DOHH2 (cell line): ENCODE results near the gene SMAD2.

ENCODE experiments used
- H3F3A ChIP-seq: fragments of 200-600 bp; sonication (generic), shearing (Covaris generic); 2 replicates; pipeline ENCODE4 v1.6.0; 2016; ENCODE audit warnings: antibody characterized with exemption, mild to moderate bottlenecking; ENCODE audit not compliant: control insufficient read depth, insufficient read depth
- H3K27ac ChIP-seq: fragments of 200-600 bp; sonication (generic); 2 replicates; pipeline ENCODE4 v1.5.1; 2014; ENCODE audit warnings: low read depth, mild to moderate bottlenecking, low read length, moderate library complexity
- H3K27me3 ChIP-seq: fragments of 200-600 bp; sonication (generic); 2 replicates; pipeline ENCODE4 v1.6.1; 2014; ENCODE audit warnings: mild to moderate bottlenecking, low read length, mixed read lengths; ENCODE audit not compliant: control insufficient read depth
- H3K36me3 ChIP-seq: fragments of 200-600 bp; sonication (generic); 2 replicates; pipeline ENCODE4 v1.6.1; 2014; ENCODE audit warnings: mild to moderate bottlenecking, low read length, moderate library complexity, mixed read lengths; ENCODE audit not compliant: control insufficient read depth
- H3K4me1 ChIP-seq: fragments of 200-600 bp; sonication (generic); 2 replicates; pipeline ENCODE4 v1.6.1; 2014; ENCODE audit warnings: mild to moderate bottlenecking, low read length, mixed read lengths; ENCODE audit not compliant: control insufficient read depth
- H3K4me2 ChIP-seq: fragments of 200-600 bp; sonication (generic); 2 replicates; pipeline ENCODE4 v1.6.0; 2014; ENCODE audit warnings: mild to moderate bottlenecking, low read length, moderate library complexity
- H3K4me3 ChIP-seq: fragments of 200-600 bp; sonication (generic); 2 replicates; pipeline ENCODE4 v1.5.1; 2014; ENCODE audit warnings: mild to moderate bottlenecking, low read length, mixed read lengths
- H3K79me2 ChIP-seq: fragments of 200-600 bp; sonication (generic); 2 replicates; pipeline ENCODE4 v1.6.1; 2014; ENCODE audit warnings: mild to moderate bottlenecking, low read length, mixed read lengths; ENCODE audit not compliant: control insufficient read depth
- H3K9me2 ChIP-seq: fragments of 200-600 bp; sonication (generic); replicated peaks from 2 replicates; pipeline ENCODE4 v1.6.1; 2014; ENCODE audit warnings: mild to moderate bottlenecking, low read length, mixed read lengths; ENCODE audit not compliant: control insufficient read depth
- H3K9me3 ChIP-seq: fragments of 200-600 bp; sonication (generic); 2 replicates; pipeline ENCODE4 v1.6.1; 2014; ENCODE audit warnings: antibody characterized with exemption, low read length, mixed read lengths; ENCODE audit not compliant: control insufficient read depth, insufficient read depth
- H4K20me1 ChIP-seq: fragments of 200-600 bp; sonication (generic); 2 replicates; pipeline ENCODE4 v1.6.0; 2014; ENCODE audit warnings: low read depth, mild to moderate bottlenecking, antibody characterized with exemption, low read length, moderate library complexity; ENCODE audit not compliant: control insufficient read depth, insufficient read depth
- CTCF ChIP-seq: fragments of 200-600 bp; sonication (generic); IDR thresholded peaks from one replicate; pipeline ENCODE4 v1.5.1; 2014; ENCODE audit warnings: antibody characterized with exemption, mild to moderate bottlenecking, low read depth, low read length; ENCODE audit not compliant: poor library complexity, severe bottlenecking
- EZH2phosphoT487 ChIP-seq: fragments of 200-600 bp; sonication (generic); IDR thresholded peaks from 2 replicates; pipeline ENCODE4 v1.6.1; 2017; ENCODE audit warnings: borderline replicate concordance, mild to moderate bottlenecking, antibody characterized with exemption, low read length, moderate library complexity, mixed read lengths

Gene SMAD2

GRCh38 chr18:47858607-47859006, 71.9 kb downstream of the SMAD2 start:
- no peak for TF ChIP-seq EZH2phosphoT487
- TF ChIP-seq CTCF: no peak
- Histone ChIP-seq H3K79me2 (no peaks in the 10 kb centered on the region), H3K27me3 (no peaks in the 10 kb centered on the region), H3K36me3 (peaks cover 45% of the 10 kb centered on the region), H3K4me3 (no peak overlapping the region), H3K4me1 (no peaks in the 10 kb centered on the region), H4K20me1 (no peaks in the 10 kb centered on the region), H3K4me2 (no peak overlapping the region), H3K9me3 (no peaks in the 10 kb centered on the region), H3F3A (no peaks in the 10 kb centered on the region), H3K9me2 (no peaks in the 10 kb centered on the region), H3K27ac (no peak overlapping the region)

GRCh38 chr18:47847635-47848034, 82.8 kb downstream of the SMAD2 start:
- Histone ChIP-seq H3K9me3 (no peaks in the 10 kb centered on the region), H3F3A (no peaks in the 10 kb centered on the region), H3K36me3 (peaks cover 56% of the 10 kb centered on the region)

GRCh38 chr18:47846431-47846830, 84.0 kb downstream of the SMAD2 start:
- no peak overlapping the region for H3K4me2 ChIP-seq
- no peaks in the 10 kb centered on the region for H3K79me2 ChIP-seq
- H4K20me1 ChIP-seq: no peaks in the 10 kb centered on the region
- H3K4me3 ChIP-seq: no peak overlapping the region
- H3K27ac ChIP-seq: no peak overlapping the region
- H3F3A ChIP-seq: no peaks in the 10 kb centered on the region
- no peaks in the 10 kb centered on the region for H3K9me2 ChIP-seq
- peaks cover 66% of the 10 kb centered on the region for H3K36me3 ChIP-seq
- TF ChIP-seq CTCF (no peak), EZH2phosphoT487 (no peak)
- no peaks in the 10 kb centered on the region for H3K9me3 ChIP-seq
- H3K27me3 ChIP-seq: no peaks in the 10 kb centered on the region
- no peaks in the 10 kb centered on the region for H3K4me1 ChIP-seq

More at GRCh38 chr18:47847635-47848034, 82.8 kb downstream of the SMAD2 start:
- Histone ChIP-seq H3K4me2 (no peak overlapping the region), H3K79me2 (no peaks in the 10 kb centered on the region), H3K27me3 (no peaks in the 10 kb centered on the region), H3K9me2 (no peaks in the 10 kb centered on the region), H3K27ac (no peak overlapping the region), H3K4me3 (no peak overlapping the region), H3K4me1 (no peaks in the 10 kb centered on the region), H4K20me1 (no peaks in the 10 kb centered on the region)
- TF ChIP-seq CTCF (no peak), EZH2phosphoT487 (no peak)
